Measurements from ENCODE around the gene CCDC188.

The CCDC188 gene

DNA sequence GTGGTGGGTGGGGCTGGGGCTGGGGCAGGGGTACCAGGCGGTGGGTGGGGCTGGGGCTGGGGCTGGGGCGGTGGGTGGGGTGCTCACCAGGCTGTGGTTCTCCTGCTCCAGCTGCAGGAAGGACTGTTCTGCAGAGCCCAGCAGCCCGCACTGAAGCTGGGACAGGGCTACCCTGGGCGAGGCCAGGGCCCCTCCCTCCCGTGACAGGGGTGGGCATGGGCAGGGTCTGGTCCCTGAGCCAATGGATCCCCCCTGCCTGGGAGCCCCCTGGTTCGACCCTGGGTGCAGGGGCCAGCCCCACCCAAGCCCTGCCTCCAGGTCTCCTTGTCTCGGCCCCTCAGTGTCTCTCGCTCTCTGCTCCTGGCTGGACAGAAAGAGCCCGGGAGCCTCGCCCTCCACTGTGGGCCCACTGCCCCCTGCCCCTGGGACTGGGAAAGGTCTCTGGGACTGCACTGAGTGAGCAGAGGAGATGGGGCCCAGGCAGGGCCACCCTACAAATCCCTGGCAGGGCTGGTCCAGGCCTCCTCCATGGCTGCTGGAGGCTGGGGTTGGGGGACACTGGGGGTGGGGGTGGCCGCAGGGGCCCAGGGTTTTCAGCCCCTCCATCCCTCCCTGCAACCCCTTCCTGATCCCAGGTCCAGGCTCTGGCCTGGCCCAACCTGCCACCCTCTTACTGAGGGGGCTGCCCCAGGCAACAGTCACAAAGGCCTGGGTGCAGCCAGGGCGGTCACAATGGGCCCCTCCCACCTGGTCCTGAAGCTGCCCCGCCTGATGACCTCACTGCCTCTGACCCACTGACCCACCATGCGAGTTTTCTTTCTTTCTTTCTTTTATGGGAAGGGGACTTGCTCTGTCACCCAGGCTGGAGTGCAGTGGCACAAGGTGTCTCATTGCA, at the start of gene CCDC188:
TSS of gene CCDC188 (minus strand) at position 675 of the 895 bp plus-strand sequence. CDS start at position 606, 69 bp downstream.
- TF ChIP-seq, protein P1, sequence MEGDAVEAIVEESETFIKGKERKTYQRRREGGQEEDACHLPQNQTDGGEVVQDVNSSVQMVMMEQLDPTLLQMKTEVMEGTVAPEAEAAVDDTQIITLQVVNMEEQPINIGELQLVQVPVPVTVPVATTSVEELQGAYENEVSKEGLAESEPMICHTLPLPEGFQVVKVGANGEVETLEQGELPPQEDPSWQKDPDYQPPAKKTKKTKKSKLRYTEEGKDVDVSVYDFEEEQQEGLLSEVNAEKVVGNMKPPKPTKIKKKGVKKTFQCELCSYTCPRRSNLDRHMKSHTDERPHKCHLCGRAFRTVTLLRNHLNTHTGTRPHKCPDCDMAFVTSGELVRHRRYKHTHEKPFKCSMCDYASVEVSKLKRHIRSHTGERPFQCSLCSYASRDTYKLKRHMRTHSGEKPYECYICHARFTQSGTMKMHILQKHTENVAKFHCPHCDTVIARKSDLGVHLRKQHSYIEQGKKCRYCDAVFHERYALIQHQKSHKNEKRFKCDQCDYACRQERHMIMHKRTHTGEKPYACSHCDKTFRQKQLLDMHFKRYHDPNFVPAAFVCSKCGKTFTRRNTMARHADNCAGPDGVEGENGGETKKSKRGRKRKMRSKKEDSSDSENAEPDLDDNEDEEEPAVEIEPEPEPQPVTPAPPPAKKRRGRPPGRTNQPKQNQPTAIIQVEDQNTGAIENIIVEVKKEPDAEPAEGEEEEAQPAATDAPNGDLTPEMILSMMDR (IDR thresholded peaks at IDR 0.05; ENCODE audit: low read depth, low read length): no peak
- no peak within 1 kb of the TSS for H3K4me3 ChIP-seq (ENCODE audit: low read depth, low read length)
- in situ Hi-C loops (cut with HindIII; ENCODE audit: low sequenced_read_pairs): no loop called here
- DNase-seq (ENCODE audit: low read depth, low spot score): no peak

DNA sequence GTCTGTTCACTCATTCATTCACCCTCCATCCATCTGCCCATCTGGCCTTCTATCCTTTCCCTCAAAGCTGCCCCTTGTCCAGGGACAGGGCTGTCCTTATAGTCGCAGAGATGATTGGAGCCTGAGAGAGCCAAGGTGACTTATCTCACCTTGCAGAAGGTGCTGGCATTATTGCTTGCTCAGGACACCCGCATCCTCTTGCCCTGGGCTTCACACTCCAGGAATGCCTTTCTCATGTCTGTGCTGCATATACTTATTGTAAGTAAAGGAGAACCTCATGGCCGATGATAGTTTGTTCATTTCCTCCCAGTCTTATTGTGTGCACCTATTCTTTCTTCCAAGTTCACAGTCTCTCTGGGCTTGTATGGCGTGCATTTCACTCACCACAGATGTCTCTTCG, 49.1 kb upstream of the CCDC188 start:
- TF ChIP-seq, protein P1 (IDR thresholded peaks at IDR 0.05; ENCODE audit: low read depth, low read length): no peak
- H3K4me3 ChIP-seq (ENCODE audit: low read depth, low read length): no peak overlapping the region
- DNase-seq (ENCODE audit: low read depth, low spot score): no peak
- in situ Hi-C loops (cut with HindIII; ENCODE audit: low sequenced_read_pairs): no loop called here

DNA sequence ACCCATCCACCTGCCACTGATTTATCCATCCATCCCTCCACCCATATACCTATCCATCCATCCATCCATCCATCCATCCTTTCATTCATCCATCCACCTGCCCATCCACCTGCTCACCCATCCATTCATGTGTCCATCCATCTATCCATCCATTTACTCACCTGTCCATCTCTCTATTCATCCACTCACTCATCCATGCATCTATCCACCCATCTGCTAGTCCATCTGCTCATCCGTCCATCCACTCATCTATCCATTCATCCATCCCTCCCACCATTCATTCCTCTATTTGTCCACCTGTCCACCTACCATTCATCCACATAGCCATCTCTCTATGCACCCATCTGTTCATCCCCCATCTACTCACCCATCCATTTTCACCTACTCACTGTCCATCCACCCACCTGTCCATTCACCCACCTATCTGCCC, 48.6 kb upstream of the CCDC188 start:
- no peak overlapping the region for H3K4me3 ChIP-seq (ENCODE audit: low read depth, low read length)
- TF ChIP-seq, protein P1 (IDR thresholded peaks at IDR 0.05; ENCODE audit: low read depth, low read length): no peak
- no peak for DNase-seq (ENCODE audit: low read depth, low spot score)
- in situ Hi-C loops (cut with HindIII; ENCODE audit: low sequenced_read_pairs): no loop called here

DNA sequence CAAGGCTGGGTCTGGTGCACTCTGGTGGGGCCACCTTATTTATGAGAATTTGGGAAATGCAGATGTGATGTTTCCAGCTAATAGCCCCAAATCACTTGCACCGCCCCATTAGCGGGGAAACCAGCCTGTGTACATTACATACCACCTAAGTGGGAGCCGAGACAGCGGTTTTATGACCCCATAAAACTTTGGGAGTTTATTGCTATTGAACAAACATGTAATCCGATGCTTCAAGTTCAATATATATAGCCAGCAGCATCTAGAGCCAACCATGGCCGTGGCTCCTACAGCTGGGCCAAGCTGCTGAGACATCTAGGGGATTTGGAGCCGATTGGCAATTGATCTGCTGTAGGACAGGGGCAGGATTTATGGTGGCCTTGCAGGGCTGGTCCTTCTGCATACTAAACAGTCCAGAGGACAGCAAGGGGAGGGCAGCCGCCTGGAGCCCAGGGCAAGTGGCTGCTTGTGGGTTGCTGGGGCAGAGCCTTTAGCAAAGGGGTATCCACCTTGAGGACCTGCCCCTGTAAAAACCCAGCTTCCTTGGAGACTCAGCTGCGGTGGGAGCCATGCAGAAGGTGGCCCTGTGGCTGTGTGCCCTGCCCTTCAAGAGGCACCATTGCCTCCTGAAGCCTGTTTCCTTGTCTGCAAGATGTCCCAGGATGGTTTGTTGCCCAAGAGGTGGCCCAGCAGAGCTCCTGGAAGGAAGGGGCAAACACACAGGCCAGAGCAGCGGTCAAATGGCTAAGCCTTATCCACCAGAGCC, 47.9 kb upstream of the CCDC188 start:
- in situ Hi-C loops (cut with HindIII; ENCODE audit: low sequenced_read_pairs): no loop called here
- H3K4me3 ChIP-seq (ENCODE audit: low read depth, low read length): no peak overlapping the region
- TF ChIP-seq, protein P1 (IDR thresholded peaks at IDR 0.05; ENCODE audit: low read depth, low read length): no peak
- DNase-seq (ENCODE audit: low read depth, low spot score): no peak

DNA sequence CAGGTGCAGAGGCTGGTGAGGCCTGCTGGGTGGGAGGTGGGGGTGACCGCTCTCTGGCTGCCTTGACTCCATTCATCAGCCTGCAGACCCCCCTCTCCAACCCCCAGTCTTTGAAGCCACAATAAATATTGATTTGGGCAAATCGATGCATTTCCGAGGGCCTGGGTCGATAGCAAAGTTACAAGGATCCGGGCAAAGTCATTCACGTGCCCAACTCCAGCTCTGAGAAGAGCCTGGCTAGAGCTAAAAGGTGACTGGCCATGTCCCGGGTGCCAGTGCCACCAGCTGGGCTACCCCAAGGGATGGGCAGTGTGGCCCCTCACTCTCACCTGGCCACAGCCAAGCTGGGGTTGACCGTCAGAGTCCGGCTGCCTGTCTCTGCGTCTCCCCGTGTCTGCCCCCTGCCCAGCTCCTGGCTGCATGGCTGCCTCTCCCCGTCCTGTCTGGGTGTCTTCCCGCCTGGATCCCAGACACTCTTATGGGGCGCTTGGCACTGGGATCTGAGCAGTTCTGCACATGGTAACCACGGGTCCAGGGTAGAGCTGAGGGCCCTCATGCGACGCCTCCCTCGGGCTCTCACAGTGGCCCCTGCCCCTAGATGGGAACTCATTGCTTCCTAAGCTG, 46.7 kb upstream of the CCDC188 start:
- TF ChIP-seq, protein P1 (IDR thresholded peaks at IDR 0.05; ENCODE audit: low read depth, low read length): no peak
- no peak overlapping the region for H3K4me3 ChIP-seq (ENCODE audit: low read depth, low read length)
- in situ Hi-C loops (cut with HindIII; ENCODE audit: low sequenced_read_pairs): no loop called here
- DNase-seq (ENCODE audit: low read depth, low spot score): no peak

DNA sequence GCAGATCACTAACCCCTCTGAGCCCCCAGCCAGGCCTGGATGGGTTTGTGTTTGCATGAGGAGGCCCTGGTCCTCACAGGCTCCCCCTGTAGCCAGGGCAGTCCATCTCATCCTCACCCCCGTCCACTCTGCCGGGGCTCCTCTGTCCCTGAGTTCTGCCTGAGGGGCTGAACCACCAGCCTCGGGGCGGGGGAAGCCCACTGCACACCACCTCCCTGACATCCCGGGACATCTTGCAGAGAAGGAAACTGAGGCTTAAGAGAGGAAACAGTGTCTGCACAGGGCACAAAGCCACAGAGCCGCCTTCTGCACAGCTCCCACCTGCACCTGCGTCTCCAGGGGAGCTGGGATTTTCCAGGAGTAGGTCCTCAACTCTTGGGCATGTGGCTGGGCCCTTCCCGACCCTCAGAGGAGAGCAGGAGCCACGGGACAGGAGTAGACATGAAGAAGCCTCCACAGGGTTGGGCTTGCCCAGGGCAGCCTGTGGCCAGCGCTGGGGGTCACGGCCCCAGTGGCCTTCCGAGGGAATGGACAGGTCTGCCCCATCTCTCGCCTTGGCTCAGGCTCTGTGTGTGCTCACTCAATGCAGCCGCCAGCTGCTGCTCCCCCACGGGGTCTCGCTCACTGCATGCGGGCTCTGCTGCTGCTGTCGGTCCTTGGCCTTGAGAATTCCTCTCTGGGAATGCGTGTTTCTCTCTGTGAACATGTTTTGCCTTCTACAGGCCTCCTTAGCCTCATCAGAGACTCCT, 45.4 kb upstream of the CCDC188 start:
- TF ChIP-seq, protein P1 (IDR thresholded peaks at IDR 0.05; ENCODE audit: low read depth, low read length): no peak
- no peak for DNase-seq (ENCODE audit: low read depth, low spot score)
- in situ Hi-C loops (cut with HindIII; ENCODE audit: low sequenced_read_pairs): no loop called here
- no peak overlapping the region for H3K4me3 ChIP-seq (ENCODE audit: low read depth, low read length)
